OCI-M1 (cell line): Measurements from ENCODE around the gene AGO1.
"Not testable (repeated sequence)": the region's sequence is repeated elsewhere in the genome, so short reads cannot be mapped to it uniquely, and the experiment has no call there.

ENCODE experiments used
- DNase-seq: peaks from one replicate; lab custom pipeline; 2025; lab: John Stamatoyannopoulos, UW

The AGO1 gene

DNA sequence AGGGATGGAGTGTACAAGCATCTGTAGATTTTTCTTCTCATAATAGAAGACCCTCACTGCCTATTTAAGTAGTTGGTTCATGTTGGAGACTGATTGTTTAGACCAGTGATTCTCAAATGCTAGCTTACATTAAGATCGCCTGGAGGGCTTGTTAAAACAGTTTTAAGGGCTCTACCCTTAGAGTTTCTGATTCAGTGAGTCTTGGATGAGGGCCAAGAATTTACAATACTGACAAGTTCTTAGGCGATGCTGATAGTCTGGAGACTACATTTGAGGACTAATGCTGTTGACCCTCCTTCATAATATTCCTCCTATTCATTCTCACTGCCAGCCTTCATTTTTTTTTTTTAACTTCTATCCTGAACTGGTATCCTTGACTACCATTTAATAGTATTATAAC, 32.7 kb downstream of the AGO1 start:
- DNase-seq, result no peak

DNA sequence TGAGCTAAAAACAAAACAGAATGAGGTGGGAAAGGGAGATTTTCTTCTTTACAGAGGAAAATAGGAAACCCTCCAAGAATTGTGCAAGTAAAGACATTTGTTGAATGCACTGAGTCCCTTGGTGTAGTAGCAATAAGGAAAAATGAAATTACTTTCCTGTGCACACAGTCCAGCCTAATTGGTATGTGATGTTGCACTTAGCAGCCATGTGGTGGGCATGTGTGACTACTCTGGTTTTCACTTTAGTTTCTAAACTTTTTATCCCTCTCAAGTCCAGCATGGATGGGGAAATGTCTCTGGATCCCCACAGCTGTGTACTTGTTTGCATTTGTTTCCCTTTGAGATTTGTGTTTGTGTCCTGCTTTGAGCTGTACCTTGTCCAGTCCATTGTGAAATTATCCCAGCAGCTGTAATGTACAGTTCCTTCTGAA, 40.8 kb downstream of the AGO1 start:
- DNase-seq, result no peak

GRCh38 chr1:35924838-35925237, 41.8 kb downstream of the AGO1 start:
- DNase-seq, result no peak

GRCh38 chr1:35925741-35926140, 42.7 kb downstream of the AGO1 start:
- no peak for DNase-seq

DNA sequence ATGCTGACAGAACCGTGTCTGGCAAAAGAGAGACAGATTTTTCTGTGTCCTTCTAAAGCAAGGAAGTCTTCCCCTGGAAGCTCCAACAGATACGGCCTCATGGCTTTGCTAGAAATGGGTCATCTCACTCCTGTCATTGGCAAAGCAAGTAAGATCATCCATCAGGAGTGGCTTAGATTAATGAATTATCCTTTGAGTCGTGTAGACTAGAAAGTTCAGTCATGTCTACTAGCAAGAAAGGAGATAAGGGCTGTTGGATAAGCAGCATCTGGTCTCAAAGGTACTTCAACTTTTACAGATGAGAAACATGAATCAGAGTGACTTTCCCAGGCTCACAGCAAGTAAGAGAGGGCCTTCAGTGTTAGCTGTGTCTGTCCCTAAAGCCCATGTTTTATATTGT, 44.5 kb downstream of the AGO1 start:
- no peak for DNase-seq

DNA sequence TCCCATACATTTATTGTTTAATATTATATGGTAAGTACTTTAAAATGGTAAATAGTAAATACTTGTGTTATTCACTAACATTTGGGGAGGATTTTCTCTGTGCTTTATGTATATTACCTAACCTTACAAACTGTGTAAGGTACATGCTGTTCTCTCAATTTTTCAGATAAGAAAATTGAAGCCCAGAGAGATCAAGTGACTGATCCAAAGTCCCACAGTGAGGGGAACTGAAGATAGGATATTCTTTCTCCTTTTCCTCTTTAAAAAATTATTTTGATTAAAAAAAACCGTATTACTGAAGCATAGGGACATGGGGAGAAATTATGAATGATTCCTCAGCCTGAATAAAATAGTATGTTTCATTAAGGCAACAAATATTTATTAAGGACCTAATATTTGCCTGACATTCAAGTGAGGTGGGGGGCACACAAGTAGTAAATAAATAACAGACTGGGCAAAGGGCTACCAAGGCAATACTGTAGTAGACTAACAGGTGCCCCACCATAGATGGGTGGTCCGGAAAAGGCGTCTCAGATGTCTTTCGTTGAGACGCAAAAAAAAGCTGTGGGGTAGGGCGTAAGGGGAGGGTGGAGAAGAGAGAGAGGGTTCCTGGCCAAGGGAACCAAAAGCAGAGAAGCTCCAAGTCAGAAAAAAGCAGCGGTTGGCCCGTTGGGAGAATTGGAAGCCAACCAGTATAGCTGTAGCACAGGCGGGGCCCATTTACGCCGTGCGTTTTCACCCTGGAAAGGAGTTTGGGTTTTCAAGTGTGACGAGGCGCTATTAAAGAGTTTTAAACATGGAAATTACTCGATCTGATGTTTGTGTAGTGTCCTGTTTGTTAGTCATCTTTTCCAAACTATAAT, 47.0 kb downstream of the AGO1 start:
- DNase-seq, result peak; percentile 86

DNA sequence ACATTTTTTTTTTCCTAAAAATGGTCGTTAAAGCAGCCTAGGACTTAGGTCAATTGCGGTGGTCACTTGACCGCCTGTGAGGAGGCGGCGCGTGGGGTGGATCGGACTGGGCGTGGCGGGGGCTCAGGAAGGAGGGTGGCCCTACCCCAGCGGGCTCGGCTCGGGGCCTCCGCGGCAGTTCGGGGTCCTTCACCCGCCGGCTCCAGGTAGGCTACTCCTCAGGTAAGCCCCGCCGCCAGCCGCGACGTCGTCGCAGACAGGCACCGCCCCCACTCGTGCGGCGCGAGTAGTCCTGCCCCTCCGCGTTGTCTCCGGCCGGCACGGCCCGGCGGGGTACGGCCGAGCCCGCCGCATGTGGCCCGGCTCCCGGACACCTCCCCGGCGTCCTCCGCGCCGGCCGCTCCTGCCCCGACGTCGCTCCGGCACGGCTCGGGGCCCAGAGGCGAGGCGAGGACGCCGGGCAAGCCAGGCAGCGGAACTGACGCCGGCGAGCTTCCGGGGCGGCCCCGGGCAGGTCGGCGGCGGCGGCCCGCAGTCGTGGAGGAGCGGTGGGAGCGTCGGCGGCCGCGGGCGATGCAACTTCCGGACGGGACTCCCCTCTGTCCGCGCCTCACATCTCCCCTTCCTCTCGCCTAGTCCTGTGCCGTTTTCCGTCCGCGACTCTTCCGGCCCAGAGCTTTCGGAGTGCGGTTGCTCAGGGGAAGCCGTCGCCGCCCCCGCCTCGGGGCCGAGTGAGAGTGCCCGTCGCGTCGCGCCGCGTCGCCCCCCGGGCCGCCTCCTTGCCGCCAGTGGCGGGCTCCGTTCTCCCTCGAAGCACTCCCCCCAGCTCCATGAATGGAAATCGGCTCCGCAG, 47.8 kb downstream of the AGO1 start, which contains the start of gene AGO3:
Gene AGO3 (plus strand): TSS at position 513 of the 853 bp plus-strand sequence. CDS start 322 bp downstream, at position 835.
- peak; percentile 94 for DNase-seq

DNA sequence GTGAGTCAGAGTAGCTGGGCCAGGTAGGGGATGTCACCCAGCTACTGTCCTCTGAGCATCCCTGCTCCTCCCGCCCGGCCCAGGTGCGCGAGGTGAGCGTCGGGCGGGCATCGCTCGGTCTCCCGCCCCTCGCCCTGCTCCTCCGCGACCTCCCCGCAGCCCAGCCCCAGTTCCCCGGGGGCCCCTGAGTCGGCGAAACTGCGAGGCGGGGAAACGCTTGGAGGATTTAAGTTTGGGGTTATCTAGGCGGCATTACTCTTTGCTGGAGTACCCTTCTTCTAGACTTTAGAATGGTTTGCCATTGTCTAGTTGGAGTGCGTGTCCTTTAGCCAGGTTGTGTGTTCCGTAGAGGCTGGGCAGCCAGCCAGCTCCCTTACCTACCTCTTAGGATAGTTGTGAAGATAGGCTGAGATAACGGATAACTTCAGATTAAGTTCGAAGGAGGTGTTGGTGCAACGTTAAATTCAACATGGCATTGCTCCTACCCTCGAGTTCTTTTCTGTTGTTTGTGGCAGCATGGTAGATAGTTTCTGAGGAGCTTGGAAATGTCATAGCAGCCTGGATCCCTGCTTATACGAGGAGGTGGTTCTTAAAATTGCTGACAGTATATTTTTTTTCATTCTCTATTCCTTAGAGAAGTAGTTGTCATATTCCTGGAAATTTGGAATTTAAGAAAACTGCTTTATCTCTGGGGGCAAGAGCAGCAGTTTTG, 48.6 kb downstream of the AGO1 start:
- DNase-seq, result peak; percentile 47

GRCh38 chr1:35932158-35932636, 49.2 kb downstream of the AGO1 start:
- peak; percentile 47 for DNase-seq

DNA sequence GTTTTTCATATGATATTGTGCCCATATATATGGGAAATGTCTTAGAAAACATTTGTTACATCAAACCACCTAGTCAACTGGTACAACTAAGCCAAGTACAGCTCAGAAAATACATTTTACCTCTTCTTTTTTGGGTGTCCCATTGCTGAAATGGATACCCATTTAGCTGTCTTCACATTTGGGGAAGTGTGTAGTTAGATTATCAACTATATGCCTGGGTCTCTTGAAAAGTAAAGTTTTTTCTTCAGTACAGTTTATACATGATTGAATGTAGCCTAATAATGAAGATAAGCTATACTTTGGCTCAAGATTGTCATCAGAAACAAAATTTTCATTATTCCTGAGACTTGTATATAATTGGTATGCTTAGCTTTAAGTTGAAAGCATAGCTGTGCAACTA, 49.9 kb downstream of the AGO1 start:
- DNase-seq, result no peak

- peak; percentile 32 for DNase-seq
These were observed 52.7 kb downstream of the AGO1 start for GRCh38 chr1:35935442-35936388.

DNA sequence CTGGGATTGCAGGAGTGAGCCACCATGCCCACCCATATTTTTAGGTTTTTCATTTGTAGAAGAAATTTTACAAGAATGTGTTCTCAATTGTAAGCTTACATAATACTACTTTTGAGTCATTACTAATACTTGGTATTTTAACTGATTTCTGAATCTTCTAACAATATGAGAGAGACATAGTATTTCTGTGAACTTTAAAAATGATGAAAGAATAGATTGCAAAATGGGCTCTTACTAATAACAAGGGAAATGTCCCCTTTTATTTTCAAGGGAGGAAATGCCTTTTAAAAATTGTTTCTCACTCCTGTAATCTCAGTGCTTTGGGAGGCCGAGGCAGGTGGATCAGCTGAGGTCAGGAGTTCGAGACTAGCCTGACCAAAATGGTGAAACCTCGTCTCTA, 53.8 kb downstream of the AGO1 start:
- DNase-seq, result no peak

DNA sequence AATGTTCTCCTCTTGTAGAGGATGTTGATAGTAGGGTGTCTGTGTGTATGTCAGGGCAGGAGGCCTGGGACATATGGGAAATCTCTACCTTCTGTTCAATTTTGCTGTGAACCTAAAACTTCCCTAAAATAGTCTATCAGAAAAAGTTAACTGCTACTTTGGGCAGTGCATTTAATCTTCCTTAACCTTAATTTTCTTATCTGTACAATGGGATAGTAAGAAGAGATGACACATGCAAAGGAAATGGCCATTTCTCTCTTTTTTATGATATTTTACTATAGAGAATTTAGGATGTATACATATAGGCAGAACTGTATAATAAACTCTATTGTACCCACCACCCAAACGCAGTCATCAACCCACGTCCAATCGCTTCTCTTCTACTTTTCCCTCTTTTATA, 56.5 kb downstream of the AGO1 start:
- no peak for DNase-seq

GRCh38 chr1:35945327-35945726, 62.3 kb downstream of the AGO1 start:
- DNase-seq, result no peak

DNA sequence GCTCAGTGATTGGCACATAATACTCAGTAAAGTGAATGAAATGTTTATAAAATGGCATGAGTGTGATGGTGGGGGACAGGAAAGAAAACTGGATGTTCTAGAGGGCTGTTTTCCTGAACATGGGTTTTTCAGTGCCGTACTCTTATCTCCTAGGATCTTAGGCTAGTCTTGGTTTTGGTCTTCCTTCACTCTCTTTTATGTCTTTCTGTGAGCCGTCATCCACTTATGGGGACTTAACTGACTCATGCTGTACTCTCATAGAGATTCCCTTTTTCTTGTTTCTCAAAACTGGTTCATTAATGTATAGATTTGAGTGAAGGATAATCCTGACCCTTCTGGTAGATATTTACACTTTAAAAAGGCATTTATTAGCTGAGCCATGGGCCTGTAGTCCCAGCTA, 64.5 kb downstream of the AGO1 start:
- DNase-seq, result no peak

GRCh38 chr1:35958558-35958957, 75.5 kb downstream of the AGO1 start:
- DNase-seq, result no peak

- no peak for DNase-seq
These were observed 76.3 kb downstream of the AGO1 start for GRCh38 chr1:35959304-35959703.

GRCh38 chr1:35962952-35963351, 79.9 kb downstream of the AGO1 start:
- peak; percentile 30 for DNase-seq

- DNase-seq, result not testable (repeated sequence)
These were observed 81.3 kb downstream of the AGO1 start for GRCh38 chr1:35964277-35964676.

- no peak for DNase-seq
These were observed 85.4 kb downstream of the AGO1 start for GRCh38 chr1:35968396-35968795.

- no peak for DNase-seq
These were observed 88.6 kb downstream of the AGO1 start for GRCh38 chr1:35971601-35972000.
